GM19035 (cell line): ENCODE results near the gene UBA3.

Experiments used
- ATAC-seq: cut with Tn5 transposase; IDR thresholded peaks from one replicate; pipeline ENCODE4 v1.9.1; 2021; ENCODE audit not compliant: unreplicated experiment

Gene UBA3

GRCh38 chr3:69012800-69013252, 67.3 kb downstream of the UBA3 start:
- ATAC-seq = peak; percentile 43

- ATAC-seq = no peak
Observed at GRCh38 chr3:69012100-69012799, 67.9 kb downstream of the UBA3 start.

GRCh38 chr3:69011096-69011730, 69.0 kb downstream of the UBA3 start:
- ATAC-seq = no peak

DNA sequence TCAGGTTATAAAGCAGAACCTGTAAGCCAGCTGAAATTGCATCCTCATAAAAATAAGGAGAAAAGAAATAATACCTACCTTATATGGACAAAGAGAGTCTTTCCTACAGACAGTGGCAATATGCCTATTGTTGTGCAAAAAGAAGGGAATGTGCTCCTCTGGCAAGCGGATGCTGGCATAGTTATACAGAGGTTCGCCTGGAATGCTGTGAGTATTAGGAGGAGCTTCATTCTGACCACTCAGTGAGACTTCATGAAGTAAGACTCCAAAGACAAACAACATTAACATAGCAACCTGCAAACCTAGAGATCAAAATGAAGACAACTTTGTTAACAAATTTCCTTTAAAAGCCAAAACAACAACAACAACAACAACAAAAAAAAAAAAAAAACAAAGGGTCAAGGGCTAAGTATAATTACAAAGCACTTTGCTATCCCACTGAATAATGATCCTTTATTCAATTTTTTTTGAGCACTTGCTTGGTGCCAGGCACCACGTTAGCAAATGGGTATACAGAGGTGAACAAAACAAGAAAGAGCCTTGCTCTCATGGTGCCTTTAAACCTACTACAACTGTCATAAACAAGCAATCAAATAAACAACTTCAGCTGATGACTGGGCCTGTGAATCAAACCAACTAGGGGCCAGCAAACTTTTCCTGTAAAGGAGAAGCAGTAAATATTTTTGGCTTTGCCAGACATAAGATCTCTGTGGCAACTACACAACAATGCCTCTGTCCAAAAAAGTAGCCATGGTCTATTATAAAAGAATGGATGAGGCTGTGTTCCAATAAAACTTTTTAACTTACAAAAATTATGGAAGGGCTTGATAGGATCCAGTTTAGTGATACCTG, 70.4 kb downstream of the UBA3 start:
- no peak for ATAC-seq

DNA sequence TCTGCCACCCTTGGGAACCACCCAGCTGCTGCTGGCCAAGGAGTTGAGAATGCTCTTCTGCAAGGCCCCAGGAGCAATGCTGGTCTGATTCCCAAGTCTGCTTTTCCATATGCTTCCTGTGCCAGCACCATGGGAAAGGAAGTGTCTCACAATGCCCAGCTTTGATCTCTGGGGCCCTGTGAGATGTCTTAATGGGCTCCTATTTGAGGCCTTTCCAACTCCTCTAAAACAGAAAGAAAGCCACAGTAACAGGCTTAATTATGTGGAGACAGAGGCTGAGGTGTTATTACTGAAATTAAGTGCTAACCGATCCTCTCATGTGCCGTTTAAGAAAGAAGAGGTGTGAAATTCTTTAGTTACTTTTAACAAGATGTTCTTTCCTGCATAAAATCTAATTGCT, 71.2 kb downstream of the UBA3 start:
- ATAC-seq = no peak

DNA sequence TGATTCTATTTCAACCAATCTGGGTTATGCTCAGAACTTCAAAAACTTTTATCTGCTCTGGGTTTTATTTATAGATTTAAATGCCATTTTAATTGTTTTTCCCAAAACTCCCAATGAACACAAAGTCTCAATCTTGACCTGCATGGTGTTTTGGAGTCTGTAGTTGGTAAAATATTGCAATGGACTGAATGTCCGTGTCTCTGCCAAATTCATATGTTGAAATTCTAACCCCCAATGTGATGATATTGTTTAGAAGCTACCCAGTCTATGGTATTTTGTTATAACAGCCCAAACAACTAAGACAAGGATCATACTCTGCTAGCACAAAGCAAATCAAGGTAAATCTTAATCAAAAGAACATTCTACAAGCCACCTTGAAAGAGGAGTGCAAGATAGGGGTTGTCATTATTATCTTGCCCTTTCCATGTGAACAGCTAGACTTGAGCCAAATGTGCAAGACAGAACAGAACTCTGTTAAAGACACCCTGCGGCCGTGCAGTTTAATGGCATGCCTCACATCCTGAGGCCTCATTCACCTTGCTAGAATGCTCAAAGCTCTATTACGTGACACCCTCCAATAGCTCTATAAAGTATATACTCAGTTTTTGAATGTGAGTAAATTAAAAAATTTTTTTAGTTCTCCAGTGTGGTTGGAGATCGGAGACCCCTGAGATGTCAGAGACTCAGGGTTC, 74.2 kb downstream of the UBA3 start:
- no peak for ATAC-seq

DNA sequence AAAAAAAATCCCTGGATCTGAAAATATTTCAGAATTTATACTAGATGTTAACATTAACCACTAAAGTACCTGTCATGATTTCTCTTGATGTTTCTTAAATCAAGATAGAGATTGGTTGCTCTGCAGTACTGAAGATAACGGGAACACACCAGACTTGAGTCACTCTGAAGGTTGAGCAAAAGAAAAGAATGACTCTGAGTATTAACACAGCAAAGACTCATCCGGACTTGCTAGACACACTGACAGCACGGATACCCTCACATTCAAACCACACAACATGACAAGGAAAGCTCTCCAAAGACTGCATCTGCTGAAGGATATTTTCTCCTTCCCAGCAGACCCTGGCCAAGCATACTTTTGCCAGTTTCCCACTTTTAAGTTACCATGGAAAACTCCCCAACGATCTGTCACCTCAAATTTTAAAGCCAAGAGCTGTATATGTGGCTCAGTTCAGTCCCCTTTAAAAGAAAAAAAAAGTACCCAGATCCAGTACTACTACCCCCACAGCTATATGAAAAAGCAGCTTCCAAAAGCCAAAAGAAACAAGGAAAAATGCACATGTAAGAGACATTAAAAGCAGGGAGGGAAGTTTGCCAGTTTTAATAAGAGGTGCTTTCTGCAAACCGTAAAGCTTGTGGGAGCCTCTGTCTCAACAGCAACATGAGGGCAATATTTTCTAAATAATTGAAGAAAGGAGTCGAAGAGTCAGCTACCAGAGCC, 74.9 kb downstream of the UBA3 start:
- no peak for ATAC-seq
